HepG2 (cell line): Measurements from ENCODE around the gene SIM1. TPM values are rescaled to one million over a fixed set of nuclear protein-coding genes. Genes with fewer than 3 reads are reported as not detected.

Experiments
- ATAC-seq: fragments of 200-7000 bp; cut with Tn5 transposase; 3 replicates; pipeline ENCODE4 v1.9.1; 2020; ENCODE audit warnings: mild to moderate bottlenecking, moderate library complexity
- BruUV-seq: library from RNA; stranded (reverse); fragments of 400-500 nt; replicated peaks from 2 replicates; lab custom pipeline; 2021; lab: Mats Ljungman, UMichigan
- CTCF ChIA-PET: fragments of 300-600 bp; formaldehyde crosslinking; extraction: SDS; loops from one replicate; lab custom pipeline; 2021; ENCODE audit warnings: low total read pairs, inconsistent platforms, low intra/inter-chr PET ratio; lab: Yijun Ruan, JAX
- POLR2A ChIA-PET: fragments of 350-600 bp; sonication (Branson Sonifier 250); formaldehyde crosslinking; loops from one replicate; lab custom pipeline; 2020; ENCODE audit warnings: antibody characterized with exemption, inconsistent platforms; lab: Yijun Ruan, JAX
- DNase-seq: peaks from one replicate; pipeline ENCODE4 v3.0.0-alpha.2; 2015; ENCODE audit warnings: low spot score
- FAIRE-seq: peaks from 3 replicates; lab custom pipeline; 2011; peaks lifted over from hg19 to GRCh38; lab: Jason Lieb, UNC
- H2AFZ ChIP-seq: one replicate; pipeline ENCODE4 v1.6.1; 2011; ENCODE audit warnings: low read length, inconsistent platforms
- H3K27ac ChIP-seq: fragments of 300-600 bp; 3 replicates; pipeline ENCODE4 v1.8.0; 2011; ENCODE audit warnings: mixed run types, mild to moderate bottlenecking, mixed read lengths, low read length, inconsistent platforms; ENCODE audit not compliant: insufficient read depth; ENCODE audit errors: extremely low read length
- H3K27me3 ChIP-seq, 2 experiments: fragments of 200-600 bp in 1 of 2; 2 replicates in 1 of 2; 3 replicates in 1 of 2; pipeline versions ENCODE4 v1.6.0 to v1.8.0; 2011; ENCODE audit warnings: low read length in 2 of 2, mild to moderate bottlenecking in 2 of 2, moderate library complexity in 2 of 2, inconsistent platforms in 1 of 2; ENCODE audit not compliant: insufficient read depth in 2 of 2, control insufficient read depth in 1 of 2
- H3K36me3 ChIP-seq, 2 experiments: fragments of 200-600 bp in 1 of 2; replicated peaks in 1 of 2; 2 replicates in 1 of 2; 3 replicates in 1 of 2; pipeline versions ENCODE4 v1.5.1 to v1.8.0; 2011; ENCODE audit warnings: low read length in 2 of 2, inconsistent platforms in 1 of 2; ENCODE audit not compliant: insufficient read depth in 2 of 2, control insufficient read depth in 1 of 2
- H3K4me1 ChIP-seq: 2 replicates; pipeline ENCODE4 v1.5.1; 2012; ENCODE audit warnings: low read length, inconsistent platforms; ENCODE audit not compliant: insufficient read depth
- H3K4me2 ChIP-seq: 2 replicates; pipeline ENCODE4 v1.6.0; 2011; ENCODE audit warnings: low read depth, low read length, inconsistent platforms
- H3K4me3 ChIP-seq, 3 experiments: fragments of 200-600 bp in 1 of 3; sonication (generic), shearing (Covaris generic) in 1 of 3; replicated peaks in 1 of 3; 2 replicates each; pipeline ENCODE4 v1.5.1; 2011 to 2016; ENCODE audit warnings: low read length in 3 of 3, inconsistent platforms in 2 of 3, low read depth in 2 of 3, mild to moderate bottlenecking in 2 of 3, control low read depth in 1 of 3, mixed read lengths in 1 of 3; ENCODE audit not compliant: insufficient read depth in 1 of 3
- H3K79me2 ChIP-seq: one replicate; pipeline ENCODE4 v1.6.1; 2011; ENCODE audit warnings: low read length, inconsistent platforms; ENCODE audit not compliant: insufficient read depth
- H3K9ac ChIP-seq: 2 replicates; pipeline ENCODE4 v1.6.0; 2011; ENCODE audit warnings: mild to moderate bottlenecking, low read depth, low read length, inconsistent platforms; ENCODE audit not compliant: insufficient read depth
- H3K9me3 ChIP-seq: 2 replicates; pipeline ENCODE4 v1.5.1; 2012; ENCODE audit warnings: mild to moderate bottlenecking, low read length
- H4K20me1 ChIP-seq: 2 replicates; pipeline ENCODE4 v1.6.0; 2011; ENCODE audit warnings: inconsistent platforms, mild to moderate bottlenecking, low read length, moderate library complexity; ENCODE audit not compliant: insufficient read depth
- HDAC1 ChIP-seq: sonication (generic); formaldehyde crosslinking; IDR thresholded peaks from 2 replicates; pipeline ENCODE4 v1.5.1; 2020; ENCODE audit warnings: mild to moderate bottlenecking, missing genetic modification reagents
- HNF4A ChIP-seq: sonication (generic); formaldehyde crosslinking; IDR thresholded peaks from 2 replicates; pipeline ENCODE4 v1.4.0; 2020; ENCODE audit warnings: missing genetic modification reagents
- STAT6 ChIP-seq: sonication (generic); formaldehyde crosslinking; IDR thresholded peaks from 2 replicates; pipeline ENCODE4 v1.4.0; 2020; ENCODE audit warnings: missing genetic modification reagents, mild to moderate bottlenecking, borderline replicate concordance
- in situ Hi-C: cut with HindIII; loops from 2 replicates; pipeline ENCODE4 v1.10.0; 2017; ENCODE audit warnings: low pct_unique_long_range_greater_than_20kb; ENCODE audit not compliant: extremely low pct_ligation_motif_present
- intact Hi-C: fragments of 100-400 bp; cut with micrococcal nuclease; formaldehyde crosslinking; loops from one replicate; pipeline ENCODE4 v1.10.0; 2022; ENCODE audit not compliant: unreplicated experiment
- polyA plus RNA-seq, 8 experiments: library from polyadenylated mRNA; depleted of rRNA in 3 of 8; stranded (reverse) in 7 of 8; unstranded in 1 of 8; fragments of >200 nt; fragmentation: Illumina TruSeq in 4 of 8; extraction: Trizol in 4 of 8; gene quantifications; 2 replicates each; pipeline versions ENCODE4 v1.2.1 to v1.2.3, GENCODE V29; 2011 to 2016; ENCODE audit warnings: low read depth in 4 of 8, missing spikeins in 1 of 8, mixed read lengths in 1 of 8; ENCODE audit not compliant: insufficient read depth in 1 of 8
- total RNA-seq, 5 experiments: library from RNA; depleted of rRNA; stranded (reverse); fragments of >200 nt; fragmentation: Illumina TruSeq; extraction: Trizol; gene quantifications; 2 replicates each; pipeline ENCODE4 v1.2.3, GENCODE V29; 2016; ENCODE audit warnings: low read depth in 1 of 5

Gene SIM1
- total and polyA plus RNA-seq, 2 of the 13 experiments (the other 11 are each of a cell fraction or from before 2014, with no cell fraction given): not detected

- TF ChIP-seq HDAC1 (CRISPR knock-in tag): no peak
Measured at GRCh38 chr6:100504786-100505737, 40.3 kb upstream of the SIM1 start (continued).

DNA sequence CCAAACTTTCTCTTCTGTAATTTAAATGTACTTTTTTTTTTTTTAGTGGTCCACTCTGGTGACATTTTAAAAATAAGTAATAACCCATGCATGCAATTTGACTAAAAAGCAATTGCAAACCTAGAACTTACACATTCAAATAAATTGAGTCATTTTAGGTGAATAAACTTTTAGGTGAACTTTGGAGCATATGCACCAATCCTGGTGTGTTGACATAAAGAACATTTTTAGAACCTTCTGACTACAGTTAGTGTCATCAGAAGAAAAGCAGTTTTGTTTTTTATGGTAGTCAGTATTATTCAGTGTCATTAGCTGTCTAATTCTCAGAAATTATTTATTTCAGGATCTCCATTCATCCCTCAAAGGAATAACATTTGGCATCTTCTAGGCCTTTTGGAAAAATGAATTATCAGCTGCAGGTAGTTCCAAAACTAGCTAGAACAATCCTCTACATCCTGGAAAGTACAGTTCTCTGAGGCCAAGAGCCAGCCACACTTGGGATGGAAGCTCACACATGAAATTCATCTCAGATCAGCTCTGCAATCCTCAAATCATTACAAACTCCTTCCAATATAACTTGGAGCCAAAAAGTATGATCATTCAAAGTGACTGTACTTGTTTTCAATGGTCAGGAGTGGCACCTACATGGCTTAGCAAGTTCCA lies 38.5 kb upstream of the SIM1 start:
- Histone ChIP-seq H3K27me3 (no peaks in the 10 kb centered on the region; a peak in 1 of 5 replicates), H3K79me2 (no peaks in the 10 kb centered on the region), H3K4me2 (no peak overlapping the region), H3K36me3 (no peaks in the 10 kb centered on the region), H3K4me3 (no peak overlapping the region), H2AFZ (no peak overlapping the region), H3K9me3 (no peaks in the 10 kb centered on the region), H3K4me1 (peaks cover 10% of the 10 kb centered on the region), H4K20me1 (no peaks in the 10 kb centered on the region), H3K9ac (no peak overlapping the region), H3K27ac (no peak overlapping the region)
- TF ChIP-seq STAT6 (CRISPR knock-in tag) (no peak), HNF4A (CRISPR knock-in tag) (0 out of 2 replicates have a peak, but pooled peaks have one; percentile 7)
- FAIRE-seq (no peak), DNase-seq (no peak), ATAC-seq (peak; percentile 56; the same call in 2 of the 3 replicates)
- intact Hi-C loops: no loop called here
- no TSS peak for BruUV-seq
- in situ Hi-C loops: no loop called here
- CTCF ChIA-PET: no interaction called here
- POLR2A ChIA-PET: no interaction called here
